Activated CD8-positive, alpha-beta memory T cell treated with anti-CD3 and anti-CD28 coated beads, Interleukin-2, amount 50 U/mL, for 24 hours (primary cell): Measurements from ENCODE around the gene EMP1.

Source experiments
- DNase-seq: peaks from one replicate; pipeline ENCODE4 v3.0.0-alpha.2; 2020; ENCODE audit errors: extremely low read depth

EMP1 gene

DNA sequence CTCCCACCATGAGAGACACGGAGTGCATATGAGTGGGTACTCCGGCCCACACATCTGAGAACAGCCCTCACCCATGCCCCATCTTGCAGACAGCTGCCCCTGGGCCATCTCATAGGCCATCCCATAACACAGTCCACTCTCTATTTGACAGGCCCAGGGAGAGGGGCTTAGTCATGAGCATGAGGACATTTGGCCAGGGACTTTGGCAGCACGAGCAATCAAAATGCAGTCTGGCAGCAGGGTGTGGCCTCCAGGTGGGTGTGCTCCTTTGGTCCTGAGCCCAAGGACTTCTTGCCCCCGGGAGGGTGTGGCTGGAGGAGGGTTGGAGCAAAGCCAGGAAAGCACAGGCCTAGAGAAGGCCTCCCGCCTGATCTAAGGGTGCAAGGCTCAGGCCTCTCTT lies 25.6 kb downstream of the EMP1 start:
- DNase-seq: no peak

DNA sequence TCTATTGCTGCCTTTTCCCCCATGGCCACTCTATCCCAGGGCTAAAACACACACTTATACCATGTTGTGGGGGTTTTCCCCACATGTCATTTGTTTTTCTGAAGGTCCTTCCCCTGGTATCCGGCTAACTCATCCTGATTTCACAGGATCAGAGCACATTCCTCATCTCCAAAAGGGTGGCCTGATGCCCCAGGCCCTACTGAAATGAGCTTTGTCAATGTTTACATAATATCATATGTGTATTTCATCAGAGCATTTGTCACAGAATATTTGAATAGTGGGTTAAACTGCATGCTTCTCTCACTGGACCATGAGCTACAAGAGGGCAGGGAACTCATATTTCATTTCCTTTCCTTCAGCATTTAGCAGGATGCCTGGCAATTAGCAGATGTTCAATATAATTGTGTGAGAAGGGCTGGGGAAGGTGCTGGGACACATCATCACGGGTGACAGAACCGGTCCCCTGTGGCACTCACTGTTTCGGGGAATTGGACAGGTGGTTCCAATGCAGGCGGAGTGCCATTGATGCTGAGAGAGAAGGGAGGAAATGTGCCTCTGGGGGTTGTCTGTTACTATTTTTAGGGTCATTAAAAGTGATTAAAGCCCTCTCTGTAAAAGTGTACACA lies 26.8 kb downstream of the EMP1 start:
- DNase-seq: no peak

DNA sequence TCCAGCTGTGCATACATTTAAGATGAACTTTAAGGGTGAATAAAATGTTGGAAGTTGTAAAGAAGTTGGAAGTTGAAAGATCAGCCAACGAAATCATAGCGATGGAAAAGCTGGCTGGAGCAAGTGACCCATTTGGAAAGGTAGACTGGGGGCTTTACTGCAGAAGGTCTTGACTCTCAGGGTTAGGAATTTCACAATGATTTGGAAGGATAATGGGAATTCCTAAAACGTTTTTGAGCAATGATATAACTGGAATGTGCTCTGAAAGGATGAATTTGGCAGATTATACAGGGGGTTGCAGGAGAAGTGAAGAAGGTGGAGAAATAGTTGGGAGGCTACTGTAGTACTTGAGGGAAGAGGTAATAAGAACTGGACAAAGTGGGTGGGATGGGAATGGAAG lies 27.4 kb downstream of the EMP1 start:
- DNase-seq: no peak

DNA sequence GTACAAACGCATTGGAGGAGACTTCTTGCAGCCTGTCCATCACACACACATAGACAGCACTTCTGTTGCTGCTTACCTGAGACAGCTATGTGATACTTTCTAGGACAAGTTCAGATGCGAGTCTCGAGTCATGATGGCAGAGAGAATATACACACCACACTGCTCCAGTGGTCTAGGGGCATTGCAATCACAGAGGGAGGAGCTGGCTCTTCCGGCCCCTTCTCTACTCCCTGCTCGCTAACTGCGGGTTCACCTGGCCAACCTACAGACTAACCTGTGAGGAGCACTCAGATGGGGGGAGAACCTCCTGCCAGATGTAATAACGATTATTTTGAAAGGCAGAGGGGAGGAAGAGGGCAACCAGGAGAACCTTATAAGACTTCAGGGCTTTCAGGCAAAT lies 30.7 kb downstream of the EMP1 start:
- DNase-seq: no peak

DNA sequence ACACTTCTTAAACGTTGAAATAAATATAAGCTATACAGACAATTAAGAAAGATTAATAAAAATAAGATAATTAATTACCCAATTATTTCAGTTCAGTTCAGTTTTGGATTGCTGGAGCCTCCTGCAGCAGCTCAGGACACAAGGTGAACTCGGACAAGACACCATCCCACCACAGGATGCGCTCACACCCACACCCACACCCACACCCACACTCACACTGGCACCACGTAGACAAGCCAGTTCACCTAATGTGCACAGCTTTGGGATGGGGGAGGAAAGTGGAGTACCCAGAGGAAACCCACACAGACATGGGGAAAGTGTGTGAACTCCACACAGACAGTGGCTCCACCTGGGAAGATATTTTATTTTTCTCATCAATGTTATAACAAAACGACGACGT lies 32.1 kb downstream of the EMP1 start:
- DNase-seq: no peak

DNA sequence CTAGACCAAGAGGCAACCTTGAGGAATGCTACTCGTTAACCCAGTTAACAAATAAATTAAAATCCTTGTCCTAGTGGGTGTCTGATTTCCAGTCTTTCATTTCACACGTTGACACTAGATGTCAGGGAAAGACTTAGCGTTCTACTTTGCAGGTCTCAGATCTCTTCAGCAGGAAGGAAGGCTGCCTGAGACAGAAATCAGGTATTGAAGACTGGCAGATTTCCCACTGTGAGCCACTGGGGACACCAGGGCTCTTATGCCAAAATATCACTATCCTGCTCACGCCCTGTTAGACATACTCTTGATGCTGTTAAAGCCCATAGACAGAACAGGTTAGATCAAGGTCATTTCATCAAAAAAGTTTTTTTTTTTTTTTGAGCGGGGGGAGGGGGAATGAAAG lies 33.0 kb downstream of the EMP1 start:
- DNase-seq: no peak

DNA sequence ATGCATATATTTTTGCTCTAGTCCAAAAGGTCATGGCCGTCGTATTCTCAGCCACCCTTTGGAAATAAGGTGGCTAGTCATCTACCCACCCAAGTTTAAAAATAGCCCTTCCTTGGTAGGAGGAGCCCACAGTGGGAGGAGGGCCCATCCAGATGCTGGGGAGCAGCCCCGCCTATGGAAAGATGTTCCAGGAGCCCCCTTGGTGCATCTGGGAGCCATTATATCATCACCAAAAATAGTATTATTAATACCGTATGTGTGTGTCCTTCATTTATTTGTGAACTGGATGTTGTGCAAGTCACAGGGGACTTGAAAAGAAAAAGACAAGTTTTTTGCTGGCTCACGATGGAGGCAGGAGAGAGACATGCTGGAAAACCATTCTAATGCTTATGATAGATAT lies 34.0 kb downstream of the EMP1 start:
- no peak for DNase-seq

DNA sequence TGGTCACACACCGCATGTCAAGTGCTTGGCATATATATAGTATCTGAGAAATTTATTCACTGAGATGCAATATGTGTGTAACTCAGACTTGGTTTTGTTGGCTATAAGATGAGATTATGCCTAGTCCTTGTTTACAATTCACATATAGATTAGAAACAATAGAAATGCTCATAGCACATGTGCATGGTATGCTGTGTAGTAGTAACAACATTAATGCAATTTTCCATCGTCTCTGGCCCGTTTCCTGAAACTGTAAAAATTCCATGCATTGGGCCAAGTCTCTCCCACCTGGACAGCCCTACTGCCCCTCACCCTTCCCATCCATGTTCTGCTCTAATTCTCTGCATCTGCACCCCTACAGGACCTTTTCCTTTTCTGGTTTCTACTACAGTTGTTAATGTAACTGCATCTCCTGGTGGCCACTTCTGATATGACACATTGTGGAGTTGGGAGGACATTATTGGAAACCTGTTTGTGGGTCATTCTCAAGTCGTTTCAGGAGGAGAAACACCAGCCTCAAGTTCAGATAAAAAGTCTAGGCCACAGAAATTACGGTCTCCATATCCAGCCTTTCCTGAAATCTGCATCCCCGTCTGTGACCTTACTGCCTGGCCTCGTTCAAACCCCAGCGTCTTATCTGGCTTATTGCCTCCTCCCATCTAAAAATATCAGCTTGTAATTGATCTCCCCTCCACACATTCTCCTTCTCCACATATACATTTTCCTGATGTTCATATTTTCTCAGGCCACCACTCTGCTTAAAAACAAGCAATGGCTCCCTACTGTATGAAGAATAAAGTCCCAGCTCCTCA lies 37.5 kb downstream of the EMP1 start:
- no peak for DNase-seq

DNA sequence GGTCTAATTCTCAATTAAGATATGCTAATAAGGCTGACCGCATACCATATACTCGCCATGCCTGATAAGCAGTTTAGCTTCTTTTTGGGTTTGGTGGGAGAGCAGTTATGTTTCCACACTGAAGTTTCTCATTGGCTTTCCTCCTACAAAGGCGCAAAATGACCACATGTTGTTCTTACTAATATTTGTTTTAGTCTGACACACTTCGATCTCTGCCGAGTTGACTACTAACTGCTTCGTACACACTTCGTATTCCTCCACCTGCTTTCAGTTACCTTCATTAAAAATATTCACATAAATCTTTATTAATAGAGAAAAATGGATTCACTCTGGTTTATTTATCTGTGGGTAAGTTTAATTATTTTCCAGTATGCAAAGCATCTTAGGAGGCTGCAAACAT lies 41.7 kb downstream of the EMP1 start:
- no peak for DNase-seq

DNA sequence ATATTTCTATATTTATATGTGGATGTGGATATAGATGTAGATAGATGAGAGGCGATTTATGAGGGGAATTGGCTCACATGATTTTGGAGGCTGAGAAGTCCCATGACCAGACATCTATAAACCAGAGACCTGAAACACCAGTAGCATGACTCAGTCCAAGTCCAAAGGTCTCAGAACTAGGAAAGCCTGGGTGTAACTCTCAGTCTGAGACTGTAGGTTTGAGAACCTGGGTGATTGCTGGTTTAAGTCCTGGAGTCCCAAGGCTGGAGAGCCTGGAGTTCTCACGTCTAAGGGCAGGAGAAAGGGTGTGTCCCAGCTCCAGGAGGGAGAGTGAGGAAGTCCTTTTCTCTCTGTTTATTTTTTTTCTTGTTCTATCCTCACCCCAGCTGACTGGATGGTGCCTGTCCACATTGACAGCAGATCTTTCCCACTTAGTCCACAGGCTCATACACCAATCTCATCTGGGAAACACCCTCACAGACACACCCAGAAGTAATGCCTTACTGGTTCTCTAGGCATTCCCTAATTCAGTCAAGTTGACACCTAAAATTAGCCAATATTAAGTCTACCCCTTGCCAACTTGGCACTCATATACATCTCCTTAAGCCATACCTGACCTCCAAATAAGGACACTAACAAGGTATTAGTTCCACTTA lies 45.4 kb downstream of the EMP1 start:
- DNase-seq: no peak

DNA sequence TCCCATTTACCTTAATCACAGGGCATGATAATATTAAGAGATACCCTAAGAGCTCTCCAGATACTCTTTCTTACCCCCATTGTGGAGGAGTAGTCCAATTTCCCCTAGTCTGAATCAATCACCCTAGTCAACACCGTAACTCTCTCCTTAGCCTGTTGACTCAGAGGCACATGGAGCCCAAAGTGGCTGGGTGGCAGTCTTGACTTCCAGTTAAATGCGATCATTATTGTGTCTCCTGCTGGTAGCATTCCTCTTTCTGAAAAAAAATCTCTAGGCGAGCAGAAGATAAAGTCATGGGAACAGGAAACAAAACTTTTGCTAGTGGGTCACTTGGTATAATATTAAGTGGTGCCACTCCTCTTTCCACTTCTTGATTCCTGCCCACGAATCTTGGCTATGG lies 46.4 kb downstream of the EMP1 start:
- no peak for DNase-seq

DNA sequence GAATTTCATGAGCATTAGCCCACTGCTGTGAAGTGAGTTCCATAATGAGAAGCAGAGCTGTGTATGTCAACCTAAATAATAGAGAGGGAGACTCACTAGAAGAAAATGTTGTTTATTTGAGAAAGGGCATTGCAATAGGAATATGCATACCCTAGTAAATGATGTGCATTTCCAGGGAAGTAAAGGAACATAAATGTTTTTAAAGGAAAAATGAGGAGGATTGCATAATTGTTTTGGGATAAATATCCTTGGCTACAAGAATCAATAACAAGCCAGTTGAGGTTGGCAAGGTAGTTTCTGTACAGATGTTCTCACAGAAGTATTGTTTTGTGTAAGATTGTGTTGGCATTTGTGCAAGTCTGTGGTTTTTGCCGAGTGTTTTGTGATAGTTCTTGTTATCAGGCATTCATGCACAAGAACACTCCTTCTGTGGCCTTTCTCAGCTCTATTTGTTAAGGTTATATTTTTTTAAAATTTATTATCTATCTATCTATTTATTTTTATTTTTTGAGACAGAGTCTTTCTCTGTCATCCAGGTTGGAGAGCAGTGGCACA lies 47.1 kb downstream of the EMP1 start:
- DNase-seq: no peak

DNA sequence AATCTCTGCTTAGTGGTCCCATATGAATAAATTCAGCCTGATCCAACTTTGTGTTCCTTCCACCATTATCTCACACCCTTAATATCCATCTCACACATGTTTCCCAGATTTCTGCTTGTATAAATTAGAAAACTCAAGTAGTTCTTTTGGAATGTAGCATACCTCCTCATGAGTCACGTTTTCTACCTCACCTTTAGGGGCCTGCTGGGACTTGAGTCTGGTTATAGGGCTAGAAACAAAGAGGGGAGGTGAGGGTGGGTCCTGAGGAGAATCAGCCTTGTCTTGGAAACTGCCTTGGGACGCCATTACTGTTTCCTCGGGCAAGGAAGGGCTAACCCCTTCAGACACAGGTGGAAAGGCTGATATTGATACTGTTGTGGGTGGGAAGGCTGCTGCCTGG lies 51.1 kb downstream of the EMP1 start:
- DNase-seq: no peak

DNA sequence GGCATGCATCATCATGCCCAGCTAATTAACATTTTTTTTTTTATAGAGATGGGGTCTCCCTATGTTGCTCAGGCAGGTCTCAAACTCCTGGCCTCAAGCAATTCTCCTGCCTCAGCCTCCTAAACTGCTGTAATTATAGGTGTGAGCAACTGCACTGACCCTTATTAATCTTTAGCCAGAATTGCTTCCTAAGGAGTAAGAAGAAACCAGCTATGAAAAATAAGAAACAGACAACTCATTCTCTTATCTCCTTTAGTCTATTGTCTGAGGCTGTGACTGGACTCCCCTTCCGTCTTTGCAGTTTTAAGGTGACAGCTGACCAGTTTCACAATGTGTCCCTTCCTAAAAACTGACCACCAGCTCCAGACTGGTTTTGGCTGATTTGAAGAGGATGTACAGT lies 52.4 kb downstream of the EMP1 start:
- no peak for DNase-seq

DNA sequence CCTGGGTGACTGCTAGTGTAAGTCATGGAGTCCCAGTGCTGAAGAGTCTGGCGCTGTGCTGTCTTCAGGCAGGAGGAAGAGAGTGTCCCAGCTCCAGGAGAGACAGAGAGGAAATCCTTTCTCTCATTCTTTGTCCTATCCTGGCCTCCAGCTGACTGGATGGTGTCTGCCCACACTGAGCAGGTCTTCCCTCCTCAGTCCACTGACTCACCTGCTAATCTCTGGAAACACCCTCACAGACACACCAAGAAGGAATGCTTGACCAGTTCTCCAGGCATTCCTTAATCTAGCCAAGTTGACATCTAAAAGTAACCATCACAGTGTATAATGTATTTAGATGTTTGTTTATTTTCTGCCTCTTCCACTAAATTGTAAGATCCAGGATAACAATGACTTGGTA lies 53.9 kb downstream of the EMP1 start:
- no peak for DNase-seq

DNA sequence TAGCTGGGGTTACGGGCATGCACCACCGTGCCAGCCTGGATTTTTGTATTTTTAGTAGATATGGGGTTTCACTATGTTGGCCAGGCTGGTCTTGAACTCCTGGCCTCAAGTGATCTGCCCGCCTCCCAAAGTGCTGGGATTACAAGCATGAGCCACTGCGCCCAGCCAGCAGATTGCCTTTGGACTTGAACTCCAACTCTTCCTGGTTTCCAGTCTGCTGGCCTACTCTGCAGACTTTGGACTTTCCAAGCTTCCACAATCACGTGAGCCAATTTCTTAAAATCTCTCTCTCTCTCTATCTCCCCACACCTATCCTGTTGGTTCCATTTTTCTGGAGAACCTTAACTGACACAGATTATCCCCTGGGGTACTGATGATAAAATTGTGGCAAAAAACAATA lies 55.0 kb downstream of the EMP1 start:
- DNase-seq: no peak

DNA sequence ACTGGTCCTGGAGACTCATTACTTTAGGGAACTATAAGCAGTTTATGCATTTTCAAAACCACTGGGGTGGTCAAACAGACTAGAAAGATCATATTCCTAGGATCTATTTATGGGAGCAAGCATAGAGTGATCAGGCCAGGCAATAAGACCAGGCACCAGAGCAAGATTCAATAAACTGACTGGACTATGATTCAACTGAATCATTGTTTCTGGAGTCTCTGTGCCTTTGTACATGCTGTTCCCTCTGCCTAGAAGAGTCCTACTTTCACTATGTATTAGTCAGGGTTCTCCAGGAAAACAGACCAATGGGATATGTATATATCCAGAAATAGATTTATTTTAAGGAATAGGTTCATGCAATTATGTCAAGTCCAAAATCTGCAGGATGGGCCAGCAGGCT lies 55.5 kb downstream of the EMP1 start:
- no peak for DNase-seq

DNA sequence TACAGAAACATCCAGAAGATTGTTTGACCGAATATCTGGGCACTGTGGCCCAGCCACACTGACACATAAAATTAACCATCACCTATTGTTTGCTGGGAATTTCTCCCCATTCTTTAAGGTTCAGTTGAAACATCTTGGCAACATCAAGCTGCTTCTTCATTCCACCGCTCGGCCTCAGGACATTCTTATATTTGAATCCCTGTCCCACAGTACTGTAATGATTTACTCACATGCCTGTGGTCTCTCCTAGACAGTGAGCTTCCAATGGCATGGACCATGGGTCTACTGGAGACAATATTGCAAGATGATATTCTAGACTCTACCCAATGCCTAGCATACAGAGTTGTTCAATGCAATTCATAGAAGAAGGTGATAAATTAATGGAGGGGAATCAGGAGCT lies 56.1 kb downstream of the EMP1 start:
- DNase-seq: no peak

DNA sequence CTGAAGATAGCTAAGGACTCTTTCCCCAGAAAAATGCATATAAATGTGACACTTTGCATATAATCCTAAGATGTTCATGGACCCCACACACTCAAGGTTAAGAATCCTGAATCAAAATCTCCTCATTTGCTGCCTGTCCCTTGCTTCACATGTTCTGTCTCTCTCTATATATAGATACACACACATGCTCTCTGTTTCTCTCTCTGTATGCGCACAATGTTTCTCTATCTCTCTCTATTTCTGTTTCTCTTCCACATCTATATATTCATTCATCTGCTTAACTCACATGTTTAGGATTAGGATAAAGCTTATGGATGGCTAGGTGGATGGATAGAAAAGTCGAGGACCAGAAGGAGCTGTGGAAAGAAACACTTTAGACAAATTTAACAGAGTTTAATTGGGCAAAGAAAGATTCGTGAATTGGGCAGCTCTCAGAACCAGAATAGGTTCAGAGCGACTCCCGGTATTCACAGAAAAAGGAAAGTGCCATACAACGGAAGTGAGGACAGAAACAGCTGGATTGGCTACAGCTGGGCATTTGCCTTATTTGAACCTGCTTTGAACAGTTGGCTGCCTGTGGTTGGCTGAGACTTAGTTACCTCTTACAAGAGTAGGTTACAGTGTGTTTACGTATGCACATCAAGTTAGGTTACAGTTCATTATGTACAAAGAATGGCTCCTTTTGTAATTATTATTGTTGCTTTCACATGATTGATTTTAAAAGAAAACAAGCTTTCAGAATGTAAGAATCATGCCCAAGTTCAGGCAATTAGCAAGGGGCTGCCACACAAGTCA lies 57.6 kb downstream of the EMP1 start:
- no peak for DNase-seq

DNA sequence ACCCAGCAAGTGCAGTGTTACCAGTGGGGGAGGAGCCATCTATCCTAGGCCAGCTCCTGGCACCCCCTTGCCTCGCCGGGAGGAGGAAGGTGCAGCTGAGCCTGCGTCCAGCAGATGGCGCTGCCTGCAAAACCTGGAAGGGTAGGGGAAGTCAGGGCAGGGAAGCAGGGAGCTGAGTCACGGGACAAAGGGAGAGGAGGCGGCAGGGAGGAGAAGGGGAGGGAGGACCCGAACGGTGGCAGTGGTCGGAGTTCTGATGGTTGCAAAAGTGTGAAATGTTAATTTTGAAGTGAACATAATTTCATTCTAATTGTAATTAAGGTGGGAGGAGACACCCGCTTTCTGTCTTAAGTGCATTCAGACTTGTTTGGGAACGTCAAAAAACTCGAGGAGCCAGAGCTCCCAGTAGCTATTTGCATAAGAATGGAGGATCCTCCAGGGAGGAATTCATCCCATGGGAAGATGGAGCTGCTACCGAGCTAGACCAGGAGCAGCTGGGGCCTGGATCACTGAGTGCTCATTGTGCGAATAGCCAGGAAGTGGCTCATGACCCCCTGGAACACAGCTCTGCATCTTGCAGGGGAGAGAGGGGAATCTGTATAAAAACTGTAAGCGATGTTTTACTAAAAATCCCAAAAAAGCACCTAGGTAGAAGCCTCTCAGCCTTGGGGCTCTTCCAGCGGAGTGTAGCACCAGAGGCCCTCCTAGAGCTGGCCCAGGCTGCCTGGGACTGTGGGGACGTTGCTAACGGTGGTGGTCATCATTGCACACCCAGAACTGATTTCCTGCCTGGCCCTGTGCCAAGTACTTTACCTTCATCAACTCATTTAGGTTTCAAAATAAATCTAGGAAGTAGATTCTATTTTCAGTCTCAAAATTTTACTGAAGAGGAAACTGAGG lies 59.5 kb downstream of the EMP1 start:
- peak; percentile 61 for DNase-seq

DNA sequence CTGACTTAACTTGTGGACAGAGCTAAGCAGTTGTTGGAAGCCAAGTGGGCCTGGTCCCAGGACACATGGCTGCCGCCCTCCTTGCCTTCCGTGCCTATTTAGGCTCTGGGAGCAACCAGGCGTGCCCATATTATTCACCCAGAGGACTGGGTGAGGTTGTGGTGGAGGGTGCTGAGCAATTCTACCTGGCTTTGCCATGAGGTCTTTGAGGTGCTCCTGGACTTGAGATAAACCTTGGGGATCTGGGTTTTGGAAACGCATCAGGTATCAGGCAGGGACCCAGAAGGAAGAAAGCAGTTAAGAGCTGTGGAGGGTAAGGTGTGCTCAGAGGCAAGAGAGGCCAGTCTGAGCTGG lies 60.1 kb downstream of the EMP1 start:
- DNase-seq: no peak
